ENCODE data around the gene ACOX2.

DNA sequence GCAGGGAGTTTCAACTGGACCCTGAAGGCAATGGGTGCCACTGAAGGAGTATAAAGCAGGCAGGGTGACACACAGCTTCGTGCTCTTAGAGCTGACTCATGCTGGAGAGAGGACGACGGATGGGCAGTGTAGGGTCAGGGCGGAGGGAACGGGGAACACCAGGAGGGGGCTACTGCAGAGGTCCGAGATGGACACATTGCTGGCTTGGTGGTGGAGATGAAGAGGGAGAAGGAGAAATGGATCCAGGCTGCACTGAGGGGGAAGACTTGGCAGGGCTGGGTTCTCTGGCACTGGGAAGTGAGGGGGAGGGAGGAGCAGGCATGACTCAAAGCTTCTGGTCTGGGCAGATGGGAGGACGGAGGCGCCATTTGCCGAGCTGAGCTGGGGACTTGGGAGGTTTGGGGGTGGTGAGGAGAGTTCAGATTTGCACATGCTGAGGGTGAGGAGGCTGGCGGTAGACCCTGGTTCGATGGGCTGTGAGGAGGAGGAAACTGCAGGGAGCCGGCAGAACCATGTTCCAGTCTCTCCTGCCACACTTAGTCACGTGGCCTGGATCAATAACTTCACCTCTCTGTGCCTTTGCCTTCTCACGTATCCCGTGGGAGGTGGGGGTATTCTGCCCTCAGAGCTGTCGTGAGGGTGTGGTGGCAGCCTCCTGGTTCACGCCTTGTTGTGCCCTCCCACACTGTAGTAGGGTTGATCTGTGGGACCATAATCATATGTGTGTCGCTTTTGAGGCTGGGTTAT is 49.7 kb downstream of the ACOX2 start:
- TF ChIP-seq, protein P1, sequence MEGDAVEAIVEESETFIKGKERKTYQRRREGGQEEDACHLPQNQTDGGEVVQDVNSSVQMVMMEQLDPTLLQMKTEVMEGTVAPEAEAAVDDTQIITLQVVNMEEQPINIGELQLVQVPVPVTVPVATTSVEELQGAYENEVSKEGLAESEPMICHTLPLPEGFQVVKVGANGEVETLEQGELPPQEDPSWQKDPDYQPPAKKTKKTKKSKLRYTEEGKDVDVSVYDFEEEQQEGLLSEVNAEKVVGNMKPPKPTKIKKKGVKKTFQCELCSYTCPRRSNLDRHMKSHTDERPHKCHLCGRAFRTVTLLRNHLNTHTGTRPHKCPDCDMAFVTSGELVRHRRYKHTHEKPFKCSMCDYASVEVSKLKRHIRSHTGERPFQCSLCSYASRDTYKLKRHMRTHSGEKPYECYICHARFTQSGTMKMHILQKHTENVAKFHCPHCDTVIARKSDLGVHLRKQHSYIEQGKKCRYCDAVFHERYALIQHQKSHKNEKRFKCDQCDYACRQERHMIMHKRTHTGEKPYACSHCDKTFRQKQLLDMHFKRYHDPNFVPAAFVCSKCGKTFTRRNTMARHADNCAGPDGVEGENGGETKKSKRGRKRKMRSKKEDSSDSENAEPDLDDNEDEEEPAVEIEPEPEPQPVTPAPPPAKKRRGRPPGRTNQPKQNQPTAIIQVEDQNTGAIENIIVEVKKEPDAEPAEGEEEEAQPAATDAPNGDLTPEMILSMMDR (IDR thresholded peaks at IDR 0.05 in 2 of 3, conservative IDR thresholded peaks at IDR 0.05 in 1 of 3; ENCODE audit: borderline replicate concordance in 1 of 3, insufficient read depth in 1 of 3, low read depth in 2 of 3, low read length in 2 of 3), result no peak
- TF ChIP-seq YY1 (IDR thresholded peaks at IDR 0.05; ENCODE audit: extremely low read depth, insufficient replicate concordance, low read depth, low read length) (peak; percentile 53), POLR2A (IDR thresholded peaks at IDR 0.05; ENCODE audit: borderline replicate concordance, extremely low read depth, insufficient read depth, insufficient read length) (no peak), FOSL1 (IDR thresholded peaks at IDR 0.05; ENCODE audit: low read depth) (no peak), POLR2AphosphoS5 (IDR thresholded peaks at IDR 0.05; ENCODE audit: low read depth, low read length) (no peak; the same call in 1 of the 2 replicates), EZH2 (IDR thresholded peaks at IDR 0.05) (no peak), RAD21 (IDR thresholded peaks at IDR 0.05; ENCODE audit: low read depth) (no peak), ZFX (IDR thresholded peaks at IDR 0.05) (no peak; the same call in 1 of the 2 replicates), ATF3 (IDR thresholded peaks at IDR 0.05) (no peak), CBX3 (IDR thresholded peaks at IDR 0.05; ENCODE audit: low read depth) (peak; percentile 63; the same call in 1 of the 2 replicates), TCF7L2 (IDR thresholded peaks at IDR 0.05; ENCODE audit: borderline replicate concordance, extremely low read depth, insufficient read depth, insufficient read length) (no peak), SP1 (IDR thresholded peaks at IDR 0.05; ENCODE audit: low read depth) (no peak), ZBTB33 (IDR thresholded peaks at IDR 0.05; ENCODE audit: extremely low read depth, insufficient replicate concordance, low read length) (no peak)
- TF ChIP-seq, protein P2, sequence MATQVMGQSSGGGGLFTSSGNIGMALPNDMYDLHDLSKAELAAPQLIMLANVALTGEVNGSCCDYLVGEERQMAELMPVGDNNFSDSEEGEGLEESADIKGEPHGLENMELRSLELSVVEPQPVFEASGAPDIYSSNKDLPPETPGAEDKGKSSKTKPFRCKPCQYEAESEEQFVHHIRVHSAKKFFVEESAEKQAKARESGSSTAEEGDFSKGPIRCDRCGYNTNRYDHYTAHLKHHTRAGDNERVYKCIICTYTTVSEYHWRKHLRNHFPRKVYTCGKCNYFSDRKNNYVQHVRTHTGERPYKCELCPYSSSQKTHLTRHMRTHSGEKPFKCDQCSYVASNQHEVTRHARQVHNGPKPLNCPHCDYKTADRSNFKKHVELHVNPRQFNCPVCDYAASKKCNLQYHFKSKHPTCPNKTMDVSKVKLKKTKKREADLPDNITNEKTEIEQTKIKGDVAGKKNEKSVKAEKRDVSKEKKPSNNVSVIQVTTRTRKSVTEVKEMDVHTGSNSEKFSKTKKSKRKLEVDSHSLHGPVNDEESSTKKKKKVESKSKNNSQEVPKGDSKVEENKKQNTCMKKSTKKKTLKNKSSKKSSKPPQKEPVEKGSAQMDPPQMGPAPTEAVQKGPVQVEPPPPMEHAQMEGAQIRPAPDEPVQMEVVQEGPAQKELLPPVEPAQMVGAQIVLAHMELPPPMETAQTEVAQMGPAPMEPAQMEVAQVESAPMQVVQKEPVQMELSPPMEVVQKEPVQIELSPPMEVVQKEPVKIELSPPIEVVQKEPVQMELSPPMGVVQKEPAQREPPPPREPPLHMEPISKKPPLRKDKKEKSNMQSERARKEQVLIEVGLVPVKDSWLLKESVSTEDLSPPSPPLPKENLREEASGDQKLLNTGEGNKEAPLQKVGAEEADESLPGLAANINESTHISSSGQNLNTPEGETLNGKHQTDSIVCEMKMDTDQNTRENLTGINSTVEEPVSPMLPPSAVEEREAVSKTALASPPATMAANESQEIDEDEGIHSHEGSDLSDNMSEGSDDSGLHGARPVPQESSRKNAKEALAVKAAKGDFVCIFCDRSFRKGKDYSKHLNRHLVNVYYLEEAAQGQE (IDR thresholded peaks at IDR 0.05; ENCODE audit: low read depth), result no peak
